Brain microvascular endothelial cell (primary cell): ENCODE data around the gene DIP2B.
"Not testable (repeated sequence)": the region's sequence is repeated elsewhere in the genome, so short reads cannot be mapped to it uniquely, and the experiment has no call there.

Experiments
- DNase-seq: peaks from one replicate; pipeline ENCODE4 v3.0.0-alpha.2; 2020
- H3K27ac ChIP-seq: fragments of 250-450 bp; sonication (Bioruptor Pico); 2 replicates; pipeline ENCODE4 v1.5.1; 2020; ENCODE audit warnings: mild to moderate bottlenecking, moderate library complexity
- H3K27me3 ChIP-seq: fragments of 250-450 bp; sonication (Bioruptor Pico); replicated peaks from 2 replicates; pipeline ENCODE4 v1.5.1; 2020; ENCODE audit warnings: mild to moderate bottlenecking
- H3K36me3 ChIP-seq: fragments of 250-450 bp; sonication (Bioruptor Pico); replicated peaks from 2 replicates; pipeline ENCODE4 v1.5.1; 2020; ENCODE audit warnings: mild to moderate bottlenecking
- H3K4me3 ChIP-seq: 2 replicates; pipeline ENCODE4 v1.5.1; 2011; ENCODE audit warnings: low read depth, mild to moderate bottlenecking, control low read depth, low read length, moderate library complexity
- CTCF ChIP-seq: IDR thresholded peaks from 2 replicates; pipeline ENCODE4 v1.5.1; 2011; ENCODE audit warnings: low read depth, mild to moderate bottlenecking, moderate library complexity, low read length, control low read depth, inconsistent platforms; ENCODE audit errors: missing control alignments
- in situ Hi-C: cut with HindIII; loops from 2 replicates; pipeline ENCODE4 v1.10.0; 2017; ENCODE audit warnings: low sequenced_read_pairs, low pct_ligation_motif_present

Gene DIP2B

GRCh38 chr12:50517421-50518048 is 12.8 kb downstream of the DIP2B start:
- Histone ChIP-seq H3K4me3 (no peak overlapping the region), H3K36me3 (no peaks in the 10 kb centered on the region), H3K27ac (peak overlapping the region; percentile 32), H3K27me3 (no peaks in the 10 kb centered on the region)
- TF ChIP-seq CTCF: no peak
- DNase-seq: peak; percentile 26
- in situ Hi-C loops: no loop called here

GRCh38 chr12:50518090-50518489 is 13.3 kb downstream of the DIP2B start:
- Histone ChIP-seq H3K36me3 (no peaks in the 10 kb centered on the region), H3K4me3 (no peak overlapping the region), H3K27me3 (no peaks in the 10 kb centered on the region), H3K27ac (no peak overlapping the region)
- DNase-seq: no peak
- TF ChIP-seq CTCF: no peak
- in situ Hi-C loops: no loop called here

- no peak overlapping the region for H3K27ac ChIP-seq
- no peak for DNase-seq
- H3K4me3 ChIP-seq: no peak overlapping the region
- H3K27me3 ChIP-seq: no peaks in the 10 kb centered on the region
- no peaks in the 10 kb centered on the region for H3K36me3 ChIP-seq
- no peak for TF ChIP-seq CTCF
- in situ Hi-C loops: no loop called here
Observed at GRCh38 chr12:50519353-50519752, 14.6 kb downstream of the DIP2B start.

- H3K4me3 ChIP-seq: no peak overlapping the region
- in situ Hi-C loops: no loop called here
- no peaks in the 10 kb centered on the region for H3K27me3 ChIP-seq
- H3K36me3 ChIP-seq: no peaks in the 10 kb centered on the region
- TF ChIP-seq CTCF: no peak
- no peak overlapping the region for H3K27ac ChIP-seq
- no peak for DNase-seq
Observed at GRCh38 chr12:50520416-50521207, 15.8 kb downstream of the DIP2B start.

- in situ Hi-C loops, DNase-seq, H3K36me3 ChIP-seq, H3K27ac ChIP-seq, H3K4me3 ChIP-seq, H3K27me3 ChIP-seq: not testable (repeated sequence)
Observed at GRCh38 chr12:50521781-50522180, 17.0 kb downstream of the DIP2B start.

- no peak for DNase-seq
- Histone ChIP-seq H3K4me3 (no peak overlapping the region), H3K36me3 (no peaks in the 10 kb centered on the region), H3K27me3 (no peaks in the 10 kb centered on the region), H3K27ac (no peak overlapping the region)
- in situ Hi-C loops: no loop called here
- no peak for TF ChIP-seq CTCF
Observed at GRCh38 chr12:50523772-50524171, 19.0 kb downstream of the DIP2B start.
